ENCODE results near the gene BLM.

- no peak for TF ChIP-seq POLR2AphosphoS5 (IDR thresholded peaks at IDR 0.05)
- TF ChIP-seq POLR2A (IDR thresholded peaks at IDR 0.05) = no peak
These were observed 10.5 kb upstream of the BLM start for GRCh38 chr15:90706394-90707327.

All from breast epithelium (tissue), 3 donors.